Measurements from ENCODE around the gene KDM2A. TPM values are rescaled to one million over a fixed set of nuclear protein-coding genes. Genes with fewer than 3 reads are reported as not detected.

KDM2A gene
- total RNA-seq, 1 donor from 2014 or later = 71.0 TPM

DNA sequence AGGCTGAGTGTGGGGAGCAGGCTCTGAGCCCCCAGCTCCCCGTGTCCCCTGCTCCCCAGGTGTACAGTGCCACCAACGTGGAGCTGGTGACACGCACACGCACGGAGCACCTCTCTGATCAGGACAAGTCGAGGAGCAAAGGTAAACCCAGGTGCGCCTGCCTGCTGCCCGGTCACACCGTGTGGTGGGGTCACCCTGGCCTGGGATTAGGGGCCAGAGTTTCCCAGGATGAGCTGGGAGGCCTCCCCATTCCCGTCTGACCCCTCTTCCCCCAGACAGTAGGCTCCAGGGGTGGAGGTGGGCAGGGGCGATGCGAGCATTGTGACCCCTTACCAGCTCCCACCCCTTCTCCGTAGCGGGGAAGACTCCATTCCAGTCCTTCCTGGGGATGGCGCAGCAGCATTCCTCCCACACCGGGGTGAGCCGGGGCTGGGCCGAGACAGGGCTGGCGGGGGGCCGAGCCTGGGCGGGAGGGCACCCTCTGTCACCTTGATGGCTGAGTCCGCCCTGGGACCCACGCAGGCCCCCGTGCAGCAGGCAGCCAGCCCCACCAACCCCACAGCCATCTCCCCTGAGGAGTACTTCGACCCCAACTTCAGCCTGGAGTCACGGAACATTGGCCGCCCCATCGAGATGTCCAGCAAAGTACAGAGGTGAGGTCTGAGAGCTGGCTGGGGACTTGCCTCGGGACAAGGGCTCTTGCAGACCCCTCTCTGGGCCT lies 180.6 kb downstream of the KDM2A start:
- Mint-ChIP-seq H3K9me3 (ENCODE audit: unreplicated experiment) (peaks cover 3% of the 10 kb centered on the region), H3K4me1 (ENCODE audit: low read depth, unreplicated experiment) (peaks cover 6% of the 10 kb centered on the region), H3K4me3 (ENCODE audit: unreplicated experiment) (no peak overlapping the region), H3K27me3 (ENCODE audit: unreplicated experiment) (peaks cover 4% of the 10 kb centered on the region), H3K36me3 (ENCODE audit: unreplicated experiment) (peaks cover 21% of the 10 kb centered on the region), H3K27ac (ENCODE audit: unreplicated experiment) (no peak overlapping the region)
- peak; percentile 16 for DNase-seq
- TF ChIP-seq, protein P1, sequence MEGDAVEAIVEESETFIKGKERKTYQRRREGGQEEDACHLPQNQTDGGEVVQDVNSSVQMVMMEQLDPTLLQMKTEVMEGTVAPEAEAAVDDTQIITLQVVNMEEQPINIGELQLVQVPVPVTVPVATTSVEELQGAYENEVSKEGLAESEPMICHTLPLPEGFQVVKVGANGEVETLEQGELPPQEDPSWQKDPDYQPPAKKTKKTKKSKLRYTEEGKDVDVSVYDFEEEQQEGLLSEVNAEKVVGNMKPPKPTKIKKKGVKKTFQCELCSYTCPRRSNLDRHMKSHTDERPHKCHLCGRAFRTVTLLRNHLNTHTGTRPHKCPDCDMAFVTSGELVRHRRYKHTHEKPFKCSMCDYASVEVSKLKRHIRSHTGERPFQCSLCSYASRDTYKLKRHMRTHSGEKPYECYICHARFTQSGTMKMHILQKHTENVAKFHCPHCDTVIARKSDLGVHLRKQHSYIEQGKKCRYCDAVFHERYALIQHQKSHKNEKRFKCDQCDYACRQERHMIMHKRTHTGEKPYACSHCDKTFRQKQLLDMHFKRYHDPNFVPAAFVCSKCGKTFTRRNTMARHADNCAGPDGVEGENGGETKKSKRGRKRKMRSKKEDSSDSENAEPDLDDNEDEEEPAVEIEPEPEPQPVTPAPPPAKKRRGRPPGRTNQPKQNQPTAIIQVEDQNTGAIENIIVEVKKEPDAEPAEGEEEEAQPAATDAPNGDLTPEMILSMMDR (IDR thresholded peaks at IDR 0.05; ENCODE audit: partially characterized antibody, unreplicated experiment) = no peak

DNA sequence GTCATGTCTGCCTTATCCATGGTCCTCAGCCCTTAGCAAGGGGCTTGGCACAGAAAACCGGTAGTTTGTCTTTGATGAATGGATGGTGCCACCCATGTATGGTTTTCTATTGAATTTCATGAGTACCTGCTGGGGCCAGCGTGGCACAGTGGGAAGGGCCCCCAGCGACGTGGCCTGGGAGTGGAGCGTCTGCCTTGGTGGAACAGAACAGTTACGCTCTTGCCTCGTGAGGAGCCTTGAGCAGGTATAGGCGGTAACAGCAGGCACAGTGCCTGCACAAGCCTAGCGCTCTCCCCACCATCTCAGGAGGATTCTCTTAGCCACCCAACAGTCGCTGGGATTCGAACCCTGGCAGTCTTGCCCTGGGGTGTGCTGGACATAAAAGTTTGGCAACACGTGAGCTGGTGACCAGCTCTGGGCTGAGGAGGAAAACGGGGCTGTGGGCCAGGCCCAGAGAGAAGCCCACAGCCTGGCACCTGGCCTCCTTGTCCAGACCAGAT lies 181.2 kb downstream of the KDM2A start:
- H3K9me3 Mint-ChIP-seq (ENCODE audit: unreplicated experiment) = peaks cover 3% of the 10 kb centered on the region
- H3K27ac Mint-ChIP-seq (ENCODE audit: unreplicated experiment) = no peak overlapping the region
- no peak for DNase-seq
- H3K4me1 Mint-ChIP-seq (ENCODE audit: low read depth, unreplicated experiment) = peaks cover 8% of the 10 kb centered on the region
- TF ChIP-seq, protein P1 (IDR thresholded peaks at IDR 0.05; ENCODE audit: partially characterized antibody, unreplicated experiment) = no peak
- peaks cover 4% of the 10 kb centered on the region for H3K27me3 Mint-ChIP-seq (ENCODE audit: unreplicated experiment)
- H3K4me3 Mint-ChIP-seq (ENCODE audit: unreplicated experiment) = no peak overlapping the region
- H3K36me3 Mint-ChIP-seq (ENCODE audit: unreplicated experiment) = peaks cover 21% of the 10 kb centered on the region

DNA sequence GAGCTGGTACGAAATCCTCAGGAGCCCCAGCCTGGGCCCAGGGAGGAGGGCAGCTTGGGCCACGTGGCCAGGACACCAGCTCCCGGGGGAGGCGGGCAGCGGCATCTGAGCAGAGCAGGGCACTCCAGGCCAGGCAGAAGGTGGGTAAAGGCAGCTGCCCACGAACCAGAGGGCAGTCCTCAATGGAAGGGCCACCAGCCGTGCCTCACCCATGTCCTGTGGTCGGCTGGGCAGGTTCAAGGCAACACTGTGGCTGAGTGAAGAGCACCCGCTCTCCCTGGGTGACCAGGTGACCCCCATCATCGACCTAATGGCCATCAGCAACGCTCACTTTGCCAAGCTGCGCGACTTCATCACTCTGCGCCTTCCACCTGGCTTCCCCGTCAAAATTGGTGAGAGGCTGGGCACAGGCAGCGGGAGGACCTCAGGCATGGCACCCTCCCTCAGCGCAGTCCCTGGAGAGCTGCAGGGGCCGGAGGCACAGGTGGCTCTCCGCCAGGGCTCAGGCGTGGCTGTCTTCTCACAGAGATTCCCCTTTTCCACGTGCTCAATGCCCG lies 181.8 kb downstream of the KDM2A start:
- Mint-ChIP-seq H3K4me1 (ENCODE audit: low read depth, unreplicated experiment) (peaks cover 8% of the 10 kb centered on the region), H3K27ac (ENCODE audit: unreplicated experiment) (no peak overlapping the region), H3K4me3 (ENCODE audit: unreplicated experiment) (no peak overlapping the region), H3K27me3 (ENCODE audit: unreplicated experiment) (peaks cover 4% of the 10 kb centered on the region), H3K36me3 (ENCODE audit: unreplicated experiment) (peaks cover 18% of the 10 kb centered on the region), H3K9me3 (ENCODE audit: unreplicated experiment) (peaks cover 3% of the 10 kb centered on the region)
- TF ChIP-seq, protein P1 (IDR thresholded peaks at IDR 0.05; ENCODE audit: partially characterized antibody, unreplicated experiment) = no peak
- peak; percentile 11 for DNase-seq

DNA sequence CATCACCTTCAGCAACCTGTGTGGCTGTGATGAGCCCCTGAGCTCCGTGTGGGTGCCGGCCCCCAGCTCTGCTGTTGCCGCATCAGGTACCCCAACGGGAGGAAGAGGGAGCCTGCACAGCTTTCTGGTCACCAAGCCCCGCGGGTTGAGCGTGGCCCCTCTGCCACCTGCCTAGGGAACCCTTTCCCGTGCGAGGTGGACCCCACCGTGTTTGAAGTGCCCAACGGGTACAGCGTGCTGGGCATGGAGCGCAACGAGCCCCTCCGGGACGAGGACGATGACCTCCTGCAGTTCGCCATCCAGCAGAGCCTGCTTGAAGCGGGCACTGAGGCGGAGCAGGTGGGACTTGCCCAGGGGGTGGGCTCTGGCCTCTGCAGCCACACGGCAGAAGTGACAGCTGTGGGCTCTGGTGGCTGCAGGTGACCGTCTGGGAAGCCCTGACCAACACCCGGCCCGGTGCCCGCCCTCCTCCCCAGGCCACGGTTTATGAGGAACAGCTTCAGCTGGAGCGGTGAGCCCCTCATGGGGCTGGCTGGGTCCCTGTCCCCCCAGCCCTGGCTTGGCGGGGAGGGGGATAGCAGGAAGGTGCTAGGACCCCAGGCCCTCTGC lies 182.4 kb downstream of the KDM2A start:
- no peak overlapping the region for H3K4me3 Mint-ChIP-seq (ENCODE audit: unreplicated experiment)
- H3K4me1 Mint-ChIP-seq (ENCODE audit: low read depth, unreplicated experiment) = peaks cover 8% of the 10 kb centered on the region
- TF ChIP-seq, protein P1 (IDR thresholded peaks at IDR 0.05; ENCODE audit: partially characterized antibody, unreplicated experiment) = no peak
- peaks cover 4% of the 10 kb centered on the region for H3K27me3 Mint-ChIP-seq (ENCODE audit: unreplicated experiment)
- H3K9me3 Mint-ChIP-seq (ENCODE audit: unreplicated experiment) = peaks cover 3% of the 10 kb centered on the region
- DNase-seq = peak; percentile 38
- H3K27ac Mint-ChIP-seq (ENCODE audit: unreplicated experiment) = peak overlapping the region; percentile 93
- H3K36me3 Mint-ChIP-seq (ENCODE audit: unreplicated experiment) = peaks cover 13% of the 10 kb centered on the region
